ENCODE results near the gene MTF1.

DNA sequence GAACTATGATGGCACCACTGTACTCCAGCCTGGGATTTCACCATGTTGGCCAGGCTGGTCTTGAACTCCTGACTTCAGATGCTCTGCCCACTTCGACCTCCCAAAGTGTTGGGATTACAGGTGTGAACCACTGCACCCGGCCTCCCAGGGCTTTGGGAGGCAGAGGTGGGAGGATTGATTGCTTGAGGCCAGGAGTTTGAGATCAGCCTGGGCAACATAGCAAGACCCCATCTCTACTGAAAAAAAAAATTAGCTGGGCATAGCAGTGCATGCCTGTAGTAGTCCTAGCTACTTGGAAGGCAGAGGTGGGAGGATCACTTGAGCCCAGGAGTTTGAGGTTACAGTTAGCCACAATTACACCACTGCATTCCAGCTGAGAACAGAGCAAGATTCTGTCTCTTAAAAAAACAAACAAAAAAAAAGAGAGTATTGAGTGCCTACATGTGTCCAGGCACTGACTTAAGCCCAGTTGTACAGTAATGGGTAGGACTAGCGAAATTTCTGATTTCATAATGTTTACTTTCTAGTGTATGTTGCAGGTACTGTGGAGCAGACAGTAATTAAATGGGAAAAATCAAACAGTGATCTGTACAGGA is 61.5 kb downstream of the MTF1 start:
- TF ChIP-seq, protein P1, sequence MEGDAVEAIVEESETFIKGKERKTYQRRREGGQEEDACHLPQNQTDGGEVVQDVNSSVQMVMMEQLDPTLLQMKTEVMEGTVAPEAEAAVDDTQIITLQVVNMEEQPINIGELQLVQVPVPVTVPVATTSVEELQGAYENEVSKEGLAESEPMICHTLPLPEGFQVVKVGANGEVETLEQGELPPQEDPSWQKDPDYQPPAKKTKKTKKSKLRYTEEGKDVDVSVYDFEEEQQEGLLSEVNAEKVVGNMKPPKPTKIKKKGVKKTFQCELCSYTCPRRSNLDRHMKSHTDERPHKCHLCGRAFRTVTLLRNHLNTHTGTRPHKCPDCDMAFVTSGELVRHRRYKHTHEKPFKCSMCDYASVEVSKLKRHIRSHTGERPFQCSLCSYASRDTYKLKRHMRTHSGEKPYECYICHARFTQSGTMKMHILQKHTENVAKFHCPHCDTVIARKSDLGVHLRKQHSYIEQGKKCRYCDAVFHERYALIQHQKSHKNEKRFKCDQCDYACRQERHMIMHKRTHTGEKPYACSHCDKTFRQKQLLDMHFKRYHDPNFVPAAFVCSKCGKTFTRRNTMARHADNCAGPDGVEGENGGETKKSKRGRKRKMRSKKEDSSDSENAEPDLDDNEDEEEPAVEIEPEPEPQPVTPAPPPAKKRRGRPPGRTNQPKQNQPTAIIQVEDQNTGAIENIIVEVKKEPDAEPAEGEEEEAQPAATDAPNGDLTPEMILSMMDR (IDR thresholded peaks at IDR 0.05): no peak
- no peak for TF ChIP-seq EZH2 (IDR thresholded peaks at IDR 0.05)

Measured in neural progenitor cell (in vitro differentiated cells).